HG03103 (cell line): ENCODE measurements around the gene HELZ.
"Not testable (repeated sequence)": the region's sequence is repeated elsewhere in the genome, so short reads cannot be mapped to it uniquely, and the experiment has no call there.

Experiments
- ATAC-seq: cut with Tn5 transposase; IDR thresholded peaks from one replicate; pipeline ENCODE4 v1.9.1; 2021; ENCODE audit warnings: low read depth; ENCODE audit not compliant: unreplicated experiment

Gene HELZ

GRCh38 chr17:67054608-67055007 lies 190.4 kb downstream of the HELZ start:
- ATAC-seq: no peak

- no peak for ATAC-seq
Observed at GRCh38 chr17:67054011-67054591, 190.9 kb downstream of the HELZ start.

GRCh38 chr17:67053438-67054000 lies 191.5 kb downstream of the HELZ start:
- ATAC-seq: no peak

GRCh38 chr17:67052720-67053437 lies 192.1 kb downstream of the HELZ start:
- no peak for ATAC-seq

GRCh38 chr17:67051837-67052236 lies 193.2 kb downstream of the HELZ start:
- ATAC-seq: no peak

GRCh38 chr17:67051155-67051538 lies 193.8 kb downstream of the HELZ start:
- ATAC-seq: no peak

- ATAC-seq: no peak
Observed at GRCh38 chr17:67050471-67051154, 194.4 kb downstream of the HELZ start.

- no peak for ATAC-seq
Observed at GRCh38 chr17:67050066-67050465, 194.9 kb downstream of the HELZ start.

- ATAC-seq: no peak
Observed at GRCh38 chr17:67049025-67049739, 195.8 kb downstream of the HELZ start.

- ATAC-seq: no peak
Observed at GRCh38 chr17:67047382-67047781, 197.6 kb downstream of the HELZ start.

- ATAC-seq: no peak
Observed at GRCh38 chr17:67046398-67046797, 198.6 kb downstream of the HELZ start.

- ATAC-seq: no peak
Observed at GRCh38 chr17:67044940-67045339, 200.1 kb downstream of the HELZ start.

GRCh38 chr17:67044016-67044772 lies 200.8 kb downstream of the HELZ start, which contains the start of gene CACNG1:
Gene CACNG1 (plus strand): TSS chr17:67044554. CDS start chr17:67044661, 107 bp downstream.
- no peak for ATAC-seq

- ATAC-seq: no peak
Observed at GRCh38 chr17:67043283-67043682, 201.7 kb downstream of the HELZ start.

GRCh38 chr17:67041941-67042899 lies 202.8 kb downstream of the HELZ start:
- no peak for ATAC-seq

GRCh38 chr17:67041531-67041930 lies 203.5 kb downstream of the HELZ start:
- no peak for ATAC-seq

- not testable (repeated sequence) for ATAC-seq
Observed at GRCh38 chr17:67041119-67041518, 203.9 kb downstream of the HELZ start.

- ATAC-seq: no peak
Observed at GRCh38 chr17:67040652-67041051, 204.3 kb downstream of the HELZ start.

GRCh38 chr17:67038861-67039365 lies 206.1 kb downstream of the HELZ start:
- ATAC-seq: no peak
